HG03460 (cell line): ENCODE measurements around the gene CTXN2.

Source experiments
- ATAC-seq: cut with Tn5 transposase; IDR thresholded peaks from one replicate; pipeline ENCODE4 v1.9.1; 2021; ENCODE audit not compliant: unreplicated experiment

CTXN2 gene

GRCh38 chr15:48221885-48222284 lies 30.4 kb downstream of the CTXN2 start:
- ATAC-seq = no peak

- ATAC-seq = no peak
These were observed 31.2 kb downstream of the CTXN2 start for GRCh38 chr15:48222627-48223026.

- no peak for ATAC-seq
These were observed 34.3 kb downstream of the CTXN2 start for GRCh38 chr15:48225771-48226170.

GRCh38 chr15:48230498-48230897 lies 39.0 kb downstream of the CTXN2 start:
- no peak for ATAC-seq

GRCh38 chr15:48233246-48233645 lies 41.8 kb downstream of the CTXN2 start:
- ATAC-seq = no peak

- ATAC-seq = no peak
These were observed 47.9 kb downstream of the CTXN2 start for GRCh38 chr15:48239334-48239733.

GRCh38 chr15:48242015-48242414 lies 50.5 kb downstream of the CTXN2 start:
- no peak for ATAC-seq

GRCh38 chr15:48242535-48242934 lies 51.1 kb downstream of the CTXN2 start:
- no peak for ATAC-seq

- ATAC-seq = no peak
These were observed 53.5 kb downstream of the CTXN2 start for GRCh38 chr15:48244921-48245320.

GRCh38 chr15:48248414-48248813 lies 56.9 kb downstream of the CTXN2 start:
- ATAC-seq = no peak

GRCh38 chr15:48250640-48251076 lies 59.2 kb downstream of the CTXN2 start:
- no peak for ATAC-seq

- no peak for ATAC-seq
These were observed 61.7 kb downstream of the CTXN2 start for GRCh38 chr15:48253172-48253571.
